GM18873 (cell line): ENCODE data around the gene FKBP7.
"Not testable (repeated sequence)": the region's sequence is repeated elsewhere in the genome, so short reads cannot be mapped to it uniquely, and the experiment has no call there.

Source experiments
- ATAC-seq: cut with Tn5 transposase; IDR thresholded peaks from one replicate; pipeline ENCODE4 v1.9.1; 2021; ENCODE audit warnings: mild to moderate bottlenecking, moderate library complexity, moderate number of reproducible peaks; ENCODE audit not compliant: unreplicated experiment, low FRiP score

FKBP7 gene

GRCh38 chr2:178478439-178479274 lies at the start of gene FKBP7:
Gene FKBP7, minus strand, starts transcription at chr2:178478600. Its CDS starts 101 bp downstream, at chr2:178478499.
- ATAC-seq: peak; percentile 38

DNA sequence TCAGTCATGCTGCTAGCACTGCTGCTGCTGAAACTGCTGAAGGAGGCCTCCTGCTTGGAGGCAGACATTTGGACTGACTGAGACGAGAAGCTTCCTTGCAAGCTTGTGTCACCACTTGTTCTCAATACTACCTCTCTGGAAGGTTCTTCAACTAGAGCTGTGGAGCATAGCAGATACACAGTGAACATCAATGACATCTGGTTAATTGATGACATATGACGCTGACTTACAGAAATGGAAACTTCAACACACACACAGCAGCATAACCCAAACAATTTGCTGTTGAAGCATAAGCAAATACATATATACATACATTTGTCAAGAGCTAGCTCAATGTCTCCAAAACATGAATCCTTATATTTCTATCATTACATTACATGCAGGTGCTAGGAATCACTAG lies 49.2 kb upstream of the FKBP7 start:
- ATAC-seq: no peak

DNA sequence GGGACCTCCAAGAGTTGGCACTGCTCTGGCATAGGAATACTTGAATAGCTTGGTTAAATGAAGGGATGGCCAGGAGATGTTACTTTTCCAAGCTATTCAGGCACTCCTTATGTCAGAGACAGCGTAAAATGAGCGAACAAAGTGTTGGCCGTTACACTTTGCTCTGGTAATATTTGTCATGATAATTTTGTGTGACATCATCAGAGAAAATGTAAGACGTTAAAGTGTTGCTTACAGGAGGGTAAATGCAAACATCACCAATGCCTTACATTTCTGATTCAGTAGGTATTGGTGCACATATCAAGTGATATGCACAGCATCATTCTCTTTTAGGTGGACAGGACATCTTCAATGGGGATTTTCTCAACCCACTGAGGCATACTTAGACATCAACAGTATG lies 47.9 kb upstream of the FKBP7 start:
- ATAC-seq: no peak

DNA sequence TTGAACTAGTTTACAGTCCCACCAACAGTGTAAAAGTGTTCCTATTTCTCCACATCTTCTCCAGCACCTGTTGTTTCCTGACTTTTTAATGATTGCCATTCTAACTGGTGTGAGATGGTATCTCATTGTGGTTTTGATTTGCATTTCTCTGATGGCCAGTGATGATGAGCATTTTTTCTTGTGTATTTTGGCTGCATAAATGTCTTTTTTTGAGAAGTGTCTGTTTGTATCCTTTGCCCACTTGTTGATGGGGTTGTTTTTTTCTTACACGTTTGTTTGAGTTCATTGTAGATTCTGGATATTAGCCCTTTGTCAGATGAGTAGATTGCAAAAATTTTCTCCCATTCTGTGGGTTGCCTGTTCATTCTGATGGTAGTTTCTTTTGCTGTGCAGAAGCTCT lies 47.1 kb upstream of the FKBP7 start:
- ATAC-seq: not testable (repeated sequence)

GRCh38 chr2:178525010-178525409 lies 46.6 kb upstream of the FKBP7 start:
- ATAC-seq: not testable (repeated sequence)

GRCh38 chr2:178523596-178524134 lies 45.3 kb upstream of the FKBP7 start:
- peak; percentile 4 for ATAC-seq

- peak; percentile 89 for ATAC-seq
These were observed 44.7 kb upstream of the FKBP7 start for GRCh38 chr2:178522950-178523595.

- ATAC-seq: no peak
These were observed 43.1 kb upstream of the FKBP7 start for GRCh38 chr2:178521304-178522150.

GRCh38 chr2:178517496-178517895 lies 39.1 kb upstream of the FKBP7 start:
- ATAC-seq: no peak

DNA sequence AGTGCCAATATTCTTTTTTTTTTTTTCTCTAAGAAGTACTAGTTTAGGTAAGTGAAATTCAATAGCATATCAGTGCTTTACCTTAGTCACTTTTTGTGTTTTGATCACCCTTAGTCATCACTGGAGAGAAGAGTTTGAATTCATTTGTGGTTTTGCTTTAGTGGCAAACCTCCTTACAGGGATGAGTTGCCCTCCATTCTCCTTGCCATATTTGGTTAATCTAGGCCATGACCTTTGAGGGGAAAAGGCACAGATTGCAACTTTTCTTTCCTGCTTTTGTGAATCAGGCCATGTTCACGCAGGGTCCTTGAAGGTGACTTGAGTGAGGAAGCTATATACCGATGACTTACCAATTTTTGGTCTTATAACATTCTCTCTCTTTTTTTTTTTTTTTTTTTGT lies 36.3 kb upstream of the FKBP7 start:
- no peak for ATAC-seq

GRCh38 chr2:178513876-178514275 lies 35.5 kb upstream of the FKBP7 start:
- no peak for ATAC-seq

- no peak for ATAC-seq
These were observed 34.1 kb upstream of the FKBP7 start for GRCh38 chr2:178512484-178512883.

GRCh38 chr2:178510384-178510783 lies 32.0 kb upstream of the FKBP7 start:
- no peak for ATAC-seq

GRCh38 chr2:178508646-178509045 lies 30.2 kb upstream of the FKBP7 start:
- ATAC-seq: no peak

DNA sequence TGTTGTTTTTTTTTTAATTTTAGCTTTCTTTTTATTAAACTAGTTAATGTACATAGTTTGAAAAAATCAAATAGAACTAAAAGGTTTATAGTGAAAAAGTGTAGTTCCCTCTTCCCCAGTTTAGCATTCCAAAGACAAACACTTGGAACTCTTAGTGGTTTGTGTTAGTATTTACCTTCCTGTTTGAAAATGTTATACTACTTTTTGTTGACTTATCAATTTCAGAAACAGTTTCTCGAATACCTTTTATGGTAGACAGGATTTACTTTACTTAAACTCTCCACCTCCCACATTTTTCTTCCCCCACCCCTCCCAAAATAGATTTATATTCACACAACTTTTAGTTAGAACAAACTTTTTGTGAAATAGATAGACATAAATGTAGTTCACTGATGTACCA lies 28.5 kb upstream of the FKBP7 start:
- ATAC-seq: no peak

DNA sequence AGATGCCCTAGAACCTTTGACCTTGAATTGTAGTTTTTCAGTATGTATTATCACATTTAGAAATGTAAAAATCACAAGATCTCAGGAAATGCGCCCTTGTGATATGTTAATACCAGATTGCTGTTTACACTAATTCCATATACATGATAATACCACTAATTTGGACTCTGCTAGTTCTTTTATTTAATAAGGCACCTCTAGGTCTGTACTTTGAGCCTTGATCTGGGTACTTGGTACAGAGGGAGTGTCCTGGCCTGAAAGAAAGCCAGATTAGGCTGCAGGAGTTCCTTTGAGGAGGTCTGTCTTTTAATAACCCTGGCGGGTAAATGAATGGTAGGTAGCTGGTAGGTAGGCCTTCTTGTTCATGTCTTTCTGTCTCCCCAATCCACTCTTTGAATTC lies 28.1 kb upstream of the FKBP7 start:
- no peak for ATAC-seq

DNA sequence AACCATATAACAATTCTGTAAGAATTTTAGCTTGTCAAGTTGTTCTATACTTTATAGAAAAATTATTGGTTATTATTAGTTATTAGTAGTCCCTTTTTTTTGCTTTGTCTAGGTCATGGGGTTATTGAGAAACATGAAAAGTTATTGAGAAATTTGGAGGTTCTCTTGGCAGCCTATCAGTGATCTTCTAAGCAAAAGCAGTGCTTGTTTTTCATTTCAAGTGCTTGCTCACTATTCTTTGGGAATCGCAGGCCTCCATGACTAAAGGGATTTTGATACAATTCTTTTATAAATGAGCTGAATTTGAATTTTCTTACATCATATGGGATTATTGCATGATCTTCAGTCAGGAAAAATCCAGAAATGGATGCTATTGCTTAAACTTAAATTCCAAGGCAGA lies 27.7 kb upstream of the FKBP7 start:
- ATAC-seq: no peak

DNA sequence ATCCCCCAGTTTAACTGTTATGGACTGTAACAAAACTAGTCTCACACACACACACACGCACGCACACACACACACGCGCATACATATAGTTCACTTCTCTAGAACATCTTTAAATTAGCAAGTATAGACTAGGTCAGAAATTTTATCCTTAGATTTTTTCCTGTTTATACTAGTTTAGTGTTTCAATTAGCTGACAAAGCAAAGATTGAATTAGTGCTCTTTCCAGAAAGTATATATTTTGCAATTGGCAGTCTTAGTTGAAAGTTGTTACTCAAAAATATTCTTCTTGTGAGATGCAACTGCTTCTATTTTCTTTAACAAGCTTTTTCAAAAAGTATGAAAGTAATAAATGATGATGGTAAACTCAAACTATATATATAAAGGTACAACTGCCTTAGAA lies 24.4 kb upstream of the FKBP7 start:
- no peak for ATAC-seq

DNA sequence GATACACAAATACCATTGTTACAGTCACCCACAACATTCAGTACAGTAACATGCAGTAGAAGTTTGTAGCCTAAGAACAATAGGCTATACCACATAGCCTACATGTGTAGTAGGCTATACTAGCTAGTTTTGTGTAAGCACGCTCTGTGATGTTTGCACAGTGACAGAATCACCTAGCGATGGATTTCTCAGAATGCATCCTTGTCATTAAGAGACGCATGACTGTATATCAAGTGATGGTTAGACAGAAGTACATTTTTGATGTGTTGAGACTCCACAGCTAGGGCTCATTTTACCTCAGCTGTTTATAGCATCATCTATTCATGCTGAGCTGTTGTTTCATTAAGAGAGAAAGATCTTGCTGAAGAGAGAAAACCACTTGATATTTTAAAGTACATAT lies 21.2 kb upstream of the FKBP7 start:
- no peak for ATAC-seq

- ATAC-seq: no peak
These were observed 19.7 kb upstream of the FKBP7 start for GRCh38 chr2:178498137-178498536.

GRCh38 chr2:178496049-178496448 lies 17.6 kb upstream of the FKBP7 start:
- ATAC-seq: no peak
